ENCODE results near the gene RSAD2. TPM values are rescaled to one million over a fixed set of nuclear protein-coding genes. Genes with fewer than 3 reads are reported as not detected.

The RSAD2 gene
- total and polyA plus RNA-seq, 9 of the 15 experiments (the other 6 are each of a cell fraction or from before 2014, with no cell fraction given): 0.15 to 1.4 (median 0.28) TPM

DNA sequence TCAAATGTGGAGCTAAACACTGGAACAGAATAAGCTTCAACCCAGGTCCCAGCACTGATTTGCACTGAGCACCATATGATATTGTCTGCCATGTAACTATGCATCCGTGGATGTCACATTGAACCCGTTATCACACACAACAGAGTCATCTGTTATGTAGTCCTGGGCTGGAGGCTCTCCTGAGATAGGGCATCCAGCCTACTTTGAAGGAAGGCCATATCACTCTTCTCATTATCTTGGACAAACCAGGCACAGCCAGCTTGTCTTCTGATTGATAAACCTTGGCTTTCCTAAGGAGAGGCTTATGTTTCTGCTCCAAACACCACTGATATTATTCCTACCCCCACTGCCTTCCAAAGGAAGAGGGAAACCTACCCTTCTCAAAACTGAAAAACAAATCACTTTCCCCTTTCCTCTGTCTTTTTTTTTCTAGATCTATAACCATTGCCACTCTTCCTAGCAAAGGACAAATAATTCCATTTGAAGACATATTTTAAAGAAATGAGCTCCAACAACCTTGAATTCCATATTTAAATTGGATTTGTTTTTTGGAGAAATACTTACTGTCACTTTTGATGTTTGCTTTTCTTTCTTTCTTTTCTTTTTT is 16.4 kb downstream of the RSAD2 start (continued):
- TF ChIP-seq, protein P1, sequence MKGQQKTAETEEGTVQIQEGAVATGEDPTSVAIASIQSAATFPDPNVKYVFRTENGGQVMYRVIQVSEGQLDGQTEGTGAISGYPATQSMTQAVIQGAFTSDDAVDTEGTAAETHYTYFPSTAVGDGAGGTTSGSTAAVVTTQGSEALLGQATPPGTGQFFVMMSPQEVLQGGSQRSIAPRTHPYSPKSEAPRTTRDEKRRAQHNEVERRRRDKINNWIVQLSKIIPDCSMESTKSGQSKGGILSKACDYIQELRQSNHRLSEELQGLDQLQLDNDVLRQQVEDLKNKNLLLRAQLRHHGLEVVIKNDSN (CRISPR knock-in tag; IDR thresholded peaks at IDR 0.05): no peak
- TF ChIP-seq NCOA6 (IDR thresholded peaks at IDR 0.05) (no peak), HDAC8 (tag; IDR thresholded peaks at IDR 0.05) (no peak), TCF7 (IDR thresholded peaks at IDR 0.05; ENCODE audit: borderline replicate concordance) (peak; percentile 96), ZNF444 (CRISPR knock-in tag; IDR thresholded peaks at IDR 0.05) (0 out of 2 replicates have a peak, but pooled peaks have one; percentile 68), FOXK2 (conservative IDR thresholded peaks at IDR 0.05 in 1 of 2, IDR thresholded peaks at IDR 0.05 in 1 of 2; ENCODE audit: low read depth in 2 of 2) (no peak), BCL6 (CRISPR knock-in tag; IDR thresholded peaks at IDR 0.05) (peak; percentile 86), ZNF324 (CRISPR knock-in tag; IDR thresholded peaks at IDR 0.05) (peak; percentile 91), ZNF134 (CRISPR knock-in tag; conservative IDR thresholded peaks at IDR 0.05) (peak; percentile 73), L3MBTL2 (IDR thresholded peaks at IDR 0.05) (0 out of 2 replicates have a peak, but pooled peaks have one; percentile 34), TOE1 (IDR thresholded peaks at IDR 0.05; ENCODE audit: borderline replicate concordance) (peak; percentile 74; the same call in 1 of the 2 replicates), TOE1 (CRISPR knock-in tag; IDR thresholded peaks at IDR 0.05; ENCODE audit: borderline replicate concordance, low read depth) (no peak), LCOR (CRISPR knock-in tag; IDR thresholded peaks at IDR 0.05) (peak; percentile 64; the same call in 1 of the 2 replicates), ZNF174 (CRISPR knock-in tag; IDR thresholded peaks at IDR 0.05) (no peak), ZEB2 (IDR thresholded peaks at IDR 0.05) (peak; percentile 93), BRD9 (IDR thresholded peaks at IDR 0.05; ENCODE audit: low read depth, partially characterized antibody) (no peak)
- TF ChIP-seq, protein P2, sequence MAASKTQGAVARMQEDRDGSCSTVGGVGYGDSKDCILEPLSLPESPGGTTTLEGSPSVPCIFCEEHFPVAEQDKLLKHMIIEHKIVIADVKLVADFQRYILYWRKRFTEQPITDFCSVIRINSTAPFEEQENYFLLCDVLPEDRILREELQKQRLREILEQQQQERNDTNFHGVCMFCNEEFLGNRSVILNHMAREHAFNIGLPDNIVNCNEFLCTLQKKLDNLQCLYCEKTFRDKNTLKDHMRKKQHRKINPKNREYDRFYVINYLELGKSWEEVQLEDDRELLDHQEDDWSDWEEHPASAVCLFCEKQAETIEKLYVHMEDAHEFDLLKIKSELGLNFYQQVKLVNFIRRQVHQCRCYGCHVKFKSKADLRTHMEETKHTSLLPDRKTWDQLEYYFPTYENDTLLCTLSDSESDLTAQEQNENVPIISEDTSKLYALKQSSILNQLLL (CRISPR knock-in tag; IDR thresholded peaks at IDR 0.05; ENCODE audit: borderline replicate concordance): no peak
- TF ChIP-seq, protein P3, sequence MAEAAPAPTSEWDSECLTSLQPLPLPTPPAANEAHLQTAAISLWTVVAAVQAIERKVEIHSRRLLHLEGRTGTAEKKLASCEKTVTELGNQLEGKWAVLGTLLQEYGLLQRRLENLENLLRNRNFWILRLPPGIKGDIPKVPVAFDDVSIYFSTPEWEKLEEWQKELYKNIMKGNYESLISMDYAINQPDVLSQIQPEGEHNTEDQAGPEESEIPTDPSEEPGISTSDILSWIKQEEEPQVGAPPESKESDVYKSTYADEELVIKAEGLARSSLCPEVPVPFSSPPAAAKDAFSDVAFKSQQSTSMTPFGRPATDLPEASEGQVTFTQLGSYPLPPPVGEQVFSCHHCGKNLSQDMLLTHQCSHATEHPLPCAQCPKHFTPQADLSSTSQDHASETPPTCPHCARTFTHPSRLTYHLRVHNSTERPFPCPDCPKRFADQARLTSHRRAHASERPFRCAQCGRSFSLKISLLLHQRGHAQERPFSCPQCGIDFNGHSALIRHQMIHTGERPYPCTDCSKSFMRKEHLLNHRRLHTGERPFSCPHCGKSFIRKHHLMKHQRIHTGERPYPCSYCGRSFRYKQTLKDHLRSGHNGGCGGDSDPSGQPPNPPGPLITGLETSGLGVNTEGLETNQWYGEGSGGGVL (CRISPR knock-in tag; IDR thresholded peaks at IDR 0.05): no peak
- TF ChIP-seq, protein P4, sequence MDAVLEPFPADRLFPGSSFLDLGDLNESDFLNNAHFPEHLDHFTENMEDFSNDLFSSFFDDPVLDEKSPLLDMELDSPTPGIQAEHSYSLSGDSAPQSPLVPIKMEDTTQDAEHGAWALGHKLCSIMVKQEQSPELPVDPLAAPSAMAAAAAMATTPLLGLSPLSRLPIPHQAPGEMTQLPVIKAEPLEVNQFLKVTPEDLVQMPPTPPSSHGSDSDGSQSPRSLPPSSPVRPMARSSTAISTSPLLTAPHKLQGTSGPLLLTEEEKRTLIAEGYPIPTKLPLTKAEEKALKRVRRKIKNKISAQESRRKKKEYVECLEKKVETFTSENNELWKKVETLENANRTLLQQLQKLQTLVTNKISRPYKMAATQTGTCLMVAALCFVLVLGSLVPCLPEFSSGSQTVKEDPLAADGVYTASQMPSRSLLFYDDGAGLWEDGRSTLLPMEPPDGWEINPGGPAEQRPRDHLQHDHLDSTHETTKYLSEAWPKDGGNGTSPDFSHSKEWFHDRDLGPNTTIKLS (IDR thresholded peaks at IDR 0.05; ENCODE audit: borderline replicate concordance, low read depth): peak; percentile 57; the same call in 1 of the 2 replicates
- TF ChIP-seq, protein P5, sequence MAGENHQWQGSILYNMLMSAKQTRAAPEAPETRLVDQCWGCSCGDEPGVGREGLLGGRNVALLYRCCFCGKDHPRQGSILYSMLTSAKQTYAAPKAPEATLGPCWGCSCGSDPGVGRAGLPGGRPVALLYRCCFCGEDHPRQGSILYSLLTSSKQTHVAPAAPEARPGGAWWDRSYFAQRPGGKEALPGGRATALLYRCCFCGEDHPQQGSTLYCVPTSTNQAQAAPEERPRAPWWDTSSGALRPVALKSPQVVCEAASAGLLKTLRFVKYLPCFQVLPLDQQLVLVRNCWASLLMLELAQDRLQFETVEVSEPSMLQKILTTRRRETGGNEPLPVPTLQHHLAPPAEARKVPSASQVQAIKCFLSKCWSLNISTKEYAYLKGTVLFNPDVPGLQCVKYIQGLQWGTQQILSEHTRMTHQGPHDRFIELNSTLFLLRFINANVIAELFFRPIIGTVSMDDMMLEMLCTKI (IDR thresholded peaks at IDR 0.05; ENCODE audit: partially characterized antibody): no peak
- TF ChIP-seq, protein P6, sequence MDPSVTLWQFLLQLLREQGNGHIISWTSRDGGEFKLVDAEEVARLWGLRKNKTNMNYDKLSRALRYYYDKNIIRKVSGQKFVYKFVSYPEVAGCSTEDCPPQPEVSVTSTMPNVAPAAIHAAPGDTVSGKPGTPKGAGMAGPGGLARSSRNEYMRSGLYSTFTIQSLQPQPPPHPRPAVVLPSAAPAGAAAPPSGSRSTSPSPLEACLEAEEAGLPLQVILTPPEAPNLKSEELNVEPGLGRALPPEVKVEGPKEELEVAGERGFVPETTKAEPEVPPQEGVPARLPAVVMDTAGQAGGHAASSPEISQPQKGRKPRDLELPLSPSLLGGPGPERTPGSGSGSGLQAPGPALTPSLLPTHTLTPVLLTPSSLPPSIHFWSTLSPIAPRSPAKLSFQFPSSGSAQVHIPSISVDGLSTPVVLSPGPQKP (CRISPR knock-in tag; IDR thresholded peaks at IDR 0.05): no peak
